ENCODE results near the gene TCF7L1.

Gene TCF7L1

GRCh38 chr2:85133751-85134254, 611 bp downstream of the TCF7L1 start:
- DNase-seq (ENCODE audit: low read depth, low spot score): no peak
- POLR2A ChIA-PET: interaction anchor here (0.6 to 2.6 kb wide), 4 partner anchors 122 to 171 kb away, joined by 3 to 9 read pairs (median 6); no protein-coding TSS in a partner anchor
- CTCF ChIA-PET: interaction anchor here (0.7 to 7.6 kb wide), 16 partner anchors 10 to 208 kb away, joined by 3 to 146 read pairs (median 8); no protein-coding TSS in a partner anchor
- peak overlapping the region; percentile 86 for H3K4me3 ChIP-seq (ENCODE audit: low read depth, low read length)
- TF ChIP-seq, protein P1, sequence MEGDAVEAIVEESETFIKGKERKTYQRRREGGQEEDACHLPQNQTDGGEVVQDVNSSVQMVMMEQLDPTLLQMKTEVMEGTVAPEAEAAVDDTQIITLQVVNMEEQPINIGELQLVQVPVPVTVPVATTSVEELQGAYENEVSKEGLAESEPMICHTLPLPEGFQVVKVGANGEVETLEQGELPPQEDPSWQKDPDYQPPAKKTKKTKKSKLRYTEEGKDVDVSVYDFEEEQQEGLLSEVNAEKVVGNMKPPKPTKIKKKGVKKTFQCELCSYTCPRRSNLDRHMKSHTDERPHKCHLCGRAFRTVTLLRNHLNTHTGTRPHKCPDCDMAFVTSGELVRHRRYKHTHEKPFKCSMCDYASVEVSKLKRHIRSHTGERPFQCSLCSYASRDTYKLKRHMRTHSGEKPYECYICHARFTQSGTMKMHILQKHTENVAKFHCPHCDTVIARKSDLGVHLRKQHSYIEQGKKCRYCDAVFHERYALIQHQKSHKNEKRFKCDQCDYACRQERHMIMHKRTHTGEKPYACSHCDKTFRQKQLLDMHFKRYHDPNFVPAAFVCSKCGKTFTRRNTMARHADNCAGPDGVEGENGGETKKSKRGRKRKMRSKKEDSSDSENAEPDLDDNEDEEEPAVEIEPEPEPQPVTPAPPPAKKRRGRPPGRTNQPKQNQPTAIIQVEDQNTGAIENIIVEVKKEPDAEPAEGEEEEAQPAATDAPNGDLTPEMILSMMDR (IDR thresholded peaks at IDR 0.05; ENCODE audit: insufficient read depth, low read length, missing control alignments): no peak

DNA sequence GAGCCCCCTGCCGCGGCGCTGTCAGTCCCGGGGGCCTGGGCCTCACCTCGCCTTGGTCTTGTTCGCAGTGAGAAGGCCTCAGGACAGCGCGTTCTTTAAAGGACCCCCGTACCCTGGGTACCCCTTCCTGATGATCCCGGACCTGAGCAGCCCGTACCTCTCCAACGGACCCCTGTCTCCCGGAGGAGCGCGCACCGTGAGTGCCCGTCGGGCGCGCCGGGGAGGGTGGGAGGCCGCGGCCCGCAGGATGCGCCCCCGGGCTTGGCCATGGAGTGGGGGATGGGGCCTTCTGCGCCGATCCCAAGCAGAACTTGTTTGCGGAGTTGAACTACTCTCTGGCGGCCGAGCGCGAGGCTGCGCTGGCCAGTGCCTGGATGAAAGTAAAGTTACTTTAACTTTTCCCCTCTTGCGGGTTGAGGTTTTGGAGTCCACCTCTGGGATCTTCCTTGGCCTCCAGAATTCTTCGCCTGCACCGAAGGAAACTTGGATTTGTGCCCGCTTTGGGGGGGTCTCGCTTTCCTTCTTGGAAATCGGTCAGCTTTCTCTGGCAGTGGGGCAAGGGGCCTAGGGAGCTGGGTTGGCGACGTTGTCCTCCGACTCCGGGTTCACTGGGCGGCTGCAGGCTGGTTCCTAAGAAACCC, 1.2 kb downstream of the TCF7L1 start:
- CTCF ChIA-PET: interaction anchor here (0.9 to 7.6 kb wide), 17 partner anchors 11 to 209 kb away, joined by 3 to 146 read pairs (median 6); no protein-coding TSS in a partner anchor

GRCh38 chr2:85134896-85135659, 1.9 kb downstream of the TCF7L1 start:
- peak overlapping the region; percentile 86 for H3K4me3 ChIP-seq (ENCODE audit: low read depth, low read length)
- TF ChIP-seq, protein P1 (IDR thresholded peaks at IDR 0.05; ENCODE audit: insufficient read depth, low read length, missing control alignments): no peak
- ChIA-PET CTCF (interaction anchor here (0.9 to 7.6 kb wide), 8 partner anchors 10 to 164 kb away, joined by 3 to 146 read pairs (median 10); no protein-coding TSS in a partner anchor), POLR2A (interaction anchor here (2.6 kb wide), 1 partner anchor 143 kb away, joined by 7 read pairs; no protein-coding TSS in a partner anchor)
- no peak for DNase-seq (ENCODE audit: low read depth, low spot score)

More for the DNA sequence above, 1.2 kb downstream of the TCF7L1 start:
- TF ChIP-seq, protein P1 (IDR thresholded peaks at IDR 0.05; ENCODE audit: insufficient read depth, low read length, missing control alignments): no peak
- POLR2A ChIA-PET: interaction anchor here (0.6 to 2.6 kb wide), 3 partner anchors 122 to 172 kb away, joined by 3 to 9 read pairs (median 7); no protein-coding TSS in a partner anchor
- peak overlapping the region; percentile 86 for H3K4me3 ChIP-seq (ENCODE audit: low read depth, low read length)
- no peak for DNase-seq (ENCODE audit: low read depth, low spot score)

DNA sequence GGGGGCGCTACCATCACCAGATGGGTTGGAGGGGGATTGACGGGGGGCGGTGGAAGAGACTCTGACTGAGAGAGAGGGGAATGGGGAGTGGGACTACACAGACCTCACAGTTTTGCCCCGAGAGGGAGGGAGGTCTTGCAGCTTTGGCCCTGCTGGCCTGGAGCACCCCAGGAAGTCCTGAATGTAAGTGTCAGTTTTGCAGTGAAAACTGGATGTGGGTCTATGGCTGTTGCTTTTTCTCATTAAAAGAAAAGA, 2.4 kb downstream of the TCF7L1 start:
- ChIA-PET POLR2A (no interaction called here), CTCF (interaction anchor here (1.0 to 7.6 kb wide), 5 partner anchors 10 to 164 kb away, joined by 3 to 146 read pairs (median 17); no protein-coding TSS in a partner anchor)
- DNase-seq (ENCODE audit: low read depth, low spot score): no peak
- H3K4me3 ChIP-seq (ENCODE audit: low read depth, low read length): peak overlapping the region; percentile 86; the same call in 1 of the 2 replicates
- TF ChIP-seq, protein P1 (IDR thresholded peaks at IDR 0.05; ENCODE audit: insufficient read depth, low read length, missing control alignments): no peak

- TF ChIP-seq, protein P1 (IDR thresholded peaks at IDR 0.05; ENCODE audit: insufficient read depth, low read length, missing control alignments): no peak
- POLR2A ChIA-PET: no interaction called here
- CTCF ChIA-PET: interaction anchor here (1.5 to 2.1 kb wide), 3 partner anchors 148 to 163 kb away, joined by 4 to 9 read pairs (median 7); no protein-coding TSS in a partner anchor
- no peak overlapping the region for H3K4me3 ChIP-seq (ENCODE audit: low read depth, low read length)
- no peak for DNase-seq (ENCODE audit: low read depth, low spot score)
These were observed 4.0 kb downstream of the TCF7L1 start for GRCh38 chr2:85137156-85137555.

Data from AG04449 (cell line).